ENCODE data around the gene MACROD2. TPM values are rescaled to one million over a fixed set of nuclear protein-coding genes. Genes with fewer than 3 reads are reported as not detected.
"Not testable (repeated sequence)": the region's sequence is repeated elsewhere in the genome, so short reads cannot be mapped to it uniquely, and the experiment has no call there.

MACROD2 gene
- total RNA-seq = 47.7 TPM

DNA sequence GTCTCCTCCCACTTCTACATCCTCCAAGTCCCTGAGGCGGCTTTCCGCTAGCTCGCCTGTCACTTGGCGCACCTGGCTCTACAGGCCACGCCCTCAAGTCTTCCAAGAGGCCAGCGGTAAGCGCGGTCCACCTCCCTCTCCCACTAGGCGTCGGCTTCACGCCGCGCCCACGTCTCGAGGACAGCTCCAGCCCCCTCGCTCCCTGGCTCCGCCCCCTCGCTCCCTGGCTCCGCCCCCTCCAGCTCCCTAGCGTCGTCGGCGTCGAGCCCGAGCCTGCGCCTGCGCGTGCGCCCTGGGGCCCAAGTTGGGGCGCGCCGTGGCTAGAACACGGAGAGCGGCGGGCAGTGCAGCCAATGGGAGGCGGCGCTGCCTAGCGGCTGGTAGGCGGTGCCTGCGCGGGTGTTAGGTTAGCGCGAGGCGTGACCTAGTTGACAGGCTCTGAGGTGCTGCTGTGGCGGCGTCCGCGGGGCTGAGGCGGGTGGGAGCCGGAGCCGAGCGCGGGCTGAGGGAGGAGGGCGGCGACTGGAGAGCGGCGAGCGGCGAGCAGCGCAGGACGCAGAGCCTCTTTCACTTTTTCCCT lies at the start of gene MACROD2:
Gene MACROD2 (plus strand): TSS at position 431 of the 580 bp plus-strand sequence.
- no peak for FAIRE-seq

DNA sequence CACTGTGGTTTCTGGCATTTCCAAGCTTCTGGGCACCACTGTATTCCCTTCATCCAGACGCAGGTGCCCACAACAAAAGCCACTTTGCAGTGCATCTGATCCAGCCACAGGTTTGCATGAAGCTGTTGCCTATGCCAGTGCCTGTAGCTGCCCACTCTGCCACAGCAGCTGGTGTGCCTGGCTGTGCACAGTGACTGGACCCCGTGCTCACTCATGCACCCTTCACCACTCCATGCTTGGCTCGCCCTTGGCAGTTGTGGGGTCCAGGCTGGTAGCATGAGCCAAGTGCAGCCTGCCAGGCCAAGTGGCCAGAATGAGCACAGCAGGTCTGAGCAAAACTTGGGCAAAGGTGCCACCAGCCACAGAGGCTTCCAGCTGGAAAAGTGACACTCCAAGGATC lies 47.6 kb upstream of the MACROD2 start:
- FAIRE-seq = no peak
- DNase-seq (ENCODE audit: low spot score in 2 of 2) = no peak

More for the DNA sequence above, at the start of gene MACROD2:
- DNase-seq (ENCODE audit: low spot score in 2 of 2) = peak; percentile 89 to 90

DNA sequence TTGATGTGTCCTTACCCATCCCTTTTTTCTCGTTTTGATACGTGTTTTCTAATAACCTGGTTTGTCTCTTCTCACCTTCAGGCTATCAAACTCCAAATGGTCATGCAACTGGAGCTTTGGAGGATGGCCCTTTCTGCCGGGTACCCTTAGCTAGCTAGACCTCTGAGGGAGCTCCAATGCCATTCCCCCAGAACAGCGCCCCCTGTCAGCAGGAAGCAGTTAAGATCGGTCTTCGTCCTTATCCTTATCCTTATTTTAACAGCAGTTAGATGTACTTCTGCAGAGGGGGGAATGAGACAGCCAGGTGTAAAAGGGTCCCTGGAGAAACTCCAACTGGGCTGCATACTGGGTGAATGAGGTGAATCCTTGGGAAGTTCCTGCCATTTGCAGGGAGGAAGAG lies 42.1 kb upstream of the MACROD2 start:
- DNase-seq (ENCODE audit: low spot score in 2 of 2) = no peak
- no peak for FAIRE-seq

DNA sequence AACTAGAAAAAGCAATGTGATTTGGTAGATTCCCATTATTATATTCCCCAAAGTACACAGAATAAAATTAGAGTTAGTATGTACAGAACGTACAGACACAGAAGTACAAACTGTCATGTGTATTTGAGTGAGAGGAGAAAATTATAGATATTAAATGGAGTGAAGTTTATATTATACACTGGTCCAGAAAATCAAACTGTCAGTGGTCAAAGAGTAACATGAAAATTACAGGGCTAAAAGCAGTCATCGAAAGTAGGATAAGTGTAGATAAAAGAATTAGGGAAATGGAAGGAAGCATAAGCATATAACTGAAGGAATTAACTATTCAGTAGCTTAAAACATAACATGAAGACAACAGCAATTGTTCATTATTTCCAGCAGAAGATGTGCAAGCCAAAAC lies 35.2 kb upstream of the MACROD2 start:
- FAIRE-seq (no peak), DNase-seq (ENCODE audit: low spot score in 2 of 2) (no peak)

DNA sequence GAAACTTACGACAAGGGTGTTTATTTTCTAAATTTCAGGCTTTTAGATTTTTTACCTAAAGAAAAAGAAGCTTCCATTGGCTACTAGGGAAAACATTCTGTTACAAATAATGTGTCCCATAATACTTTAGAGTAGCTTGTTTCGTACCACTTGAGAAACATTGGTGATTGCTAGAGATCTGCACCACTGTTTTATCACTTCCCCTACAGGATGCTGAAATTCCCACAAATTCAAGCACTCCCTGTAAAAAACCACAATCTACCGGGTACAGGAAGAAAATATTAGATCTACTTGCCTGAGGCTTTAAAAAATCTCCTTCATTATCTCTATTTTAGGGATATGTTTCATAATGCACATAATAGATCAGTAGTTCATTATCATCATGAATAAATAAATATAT lies 34.8 kb upstream of the MACROD2 start:
- DNase-seq (ENCODE audit: low spot score in 2 of 2) (no peak), FAIRE-seq (no peak)

DNA sequence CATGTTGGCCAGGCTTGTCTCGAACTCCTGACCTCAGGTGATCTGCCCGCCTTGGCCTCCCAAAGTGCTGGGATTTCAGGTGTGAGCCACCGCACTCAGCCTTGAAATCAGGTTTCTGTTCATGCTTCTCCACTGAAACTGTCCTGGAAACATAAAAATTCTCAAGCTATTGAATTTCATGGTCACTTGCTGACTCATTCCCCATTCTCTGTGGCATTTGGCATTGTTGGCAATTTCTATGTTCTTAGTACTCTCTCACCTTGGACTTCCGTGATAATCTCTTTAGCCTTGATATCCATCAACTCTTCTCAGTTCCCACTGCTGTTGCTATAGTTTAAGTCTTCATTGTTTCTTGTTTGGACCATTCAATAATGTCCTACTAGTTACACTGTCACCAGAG lies 11.1 kb upstream of the MACROD2 start:
- DNase-seq (ENCODE audit: low spot score in 2 of 2) (no peak), FAIRE-seq (no peak)

DNA sequence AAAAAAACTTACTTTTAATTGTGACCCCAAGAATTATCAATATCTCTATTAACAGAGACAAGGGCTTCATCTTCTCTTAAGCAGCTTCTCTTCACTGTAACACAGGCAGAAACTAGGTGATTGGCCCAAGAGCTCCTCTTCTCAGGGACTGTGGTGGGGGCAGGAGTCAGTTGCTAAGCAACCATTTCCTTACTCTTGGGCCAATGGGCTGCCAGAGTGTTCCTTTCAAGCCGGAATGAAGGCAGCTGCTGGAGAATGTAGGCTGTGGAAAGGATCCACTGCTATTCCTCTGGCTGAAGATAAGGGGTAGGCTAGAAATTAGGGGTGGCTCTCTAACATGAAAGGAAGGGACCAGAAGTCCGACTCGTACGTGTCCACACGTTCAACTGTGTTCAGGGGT lies 4.9 kb upstream of the MACROD2 start, which contains the start of gene SEL1L2:
Gene SEL1L2 (minus strand): TSS at position 150 of the 400 bp plus-strand sequence. CDS start 80 bp downstream, at position 70.
- DNase-seq (ENCODE audit: low spot score in 2 of 2) (no peak), FAIRE-seq (no peak)

DNA sequence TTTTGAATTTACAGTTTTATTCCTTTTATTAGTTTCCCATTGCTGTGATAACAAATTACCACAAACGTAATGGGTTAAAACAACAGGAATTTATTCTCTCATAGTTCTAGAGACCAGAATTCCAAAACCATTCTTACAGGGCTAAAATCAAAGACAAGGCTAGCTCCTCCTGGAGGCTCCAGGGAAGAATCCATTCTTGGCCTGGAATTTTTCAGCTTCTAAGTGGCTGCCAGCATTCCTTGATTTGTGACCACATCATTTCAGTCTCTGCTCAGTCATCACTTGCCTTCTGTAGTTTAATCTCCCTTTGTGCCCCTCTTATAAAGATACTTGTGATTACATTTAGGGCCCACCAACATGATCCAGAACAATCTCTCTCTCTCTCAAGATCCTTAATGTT lies 4.0 kb upstream of the MACROD2 start:
- DNase-seq (ENCODE audit: low spot score in 2 of 2) (no peak), FAIRE-seq (no peak)

DNA sequence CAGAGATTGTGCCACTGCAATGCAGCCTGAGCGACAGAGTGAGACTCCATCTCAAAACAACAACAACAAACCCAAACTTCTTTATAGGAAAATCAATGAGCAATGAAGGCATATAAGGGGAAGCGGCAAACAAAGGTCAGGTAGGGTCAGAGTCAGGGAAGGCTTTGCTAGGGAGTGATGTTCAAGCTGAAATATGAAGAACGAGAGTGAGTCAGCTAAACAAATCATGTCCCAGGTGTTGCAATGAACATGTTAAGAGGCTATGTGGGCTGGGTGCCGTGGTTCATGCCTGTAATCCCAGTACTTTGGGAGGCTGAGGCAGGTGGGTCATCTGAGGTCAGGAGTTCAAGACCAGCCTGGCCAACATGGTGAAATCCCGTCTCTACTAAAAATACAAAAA lies 3.4 kb upstream of the MACROD2 start:
- DNase-seq (ENCODE audit: low spot score in 2 of 2); FAIRE-seq: not testable (repeated sequence)

DNA sequence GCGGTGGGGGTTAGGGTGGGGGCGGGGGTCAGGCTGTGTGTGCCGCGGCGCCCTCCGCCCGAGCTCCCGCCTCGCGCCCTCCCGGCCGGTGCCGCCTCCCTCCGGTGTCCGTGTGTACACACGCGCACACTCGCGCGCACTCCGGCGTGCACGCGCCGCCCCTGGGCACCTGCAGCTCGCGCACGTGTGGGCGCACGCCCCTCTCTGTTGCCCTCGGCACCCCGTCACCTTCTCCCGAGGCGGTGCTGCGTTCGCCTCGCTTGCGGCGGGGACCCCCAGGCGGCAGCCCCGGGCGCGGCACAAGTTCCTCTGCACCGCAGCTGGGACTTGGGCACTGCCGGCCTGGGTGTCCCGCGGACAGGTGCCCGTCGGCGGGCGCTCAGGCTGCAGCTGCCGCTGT lies 525 bp downstream of the MACROD2 start:
- FAIRE-seq = no peak
- peak; percentile 38 to 54 for DNase-seq (ENCODE audit: low spot score in 2 of 2)

DNA sequence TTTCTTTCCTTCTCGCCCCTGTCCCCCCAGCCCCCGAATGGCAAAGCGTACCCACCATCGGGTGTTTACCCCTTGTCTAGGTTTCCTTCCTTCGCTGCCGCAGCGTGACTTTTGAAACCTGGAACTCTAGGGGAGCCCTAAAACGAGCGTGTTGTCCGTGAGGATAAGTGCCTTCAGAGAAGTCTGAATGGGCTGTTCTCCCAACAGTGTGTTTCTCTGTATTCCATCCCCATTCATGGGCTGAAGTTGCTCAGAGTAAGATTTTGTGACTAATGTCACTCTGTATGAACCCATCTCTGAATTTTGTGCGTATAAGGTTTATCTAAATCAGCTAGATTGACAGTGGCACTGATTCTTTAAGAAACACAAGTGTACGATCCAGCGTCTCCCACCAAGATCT lies 949 bp downstream of the MACROD2 start:
- DNase-seq (ENCODE audit: low spot score in 2 of 2) (peak in 1 of 2 donors; percentile 19), FAIRE-seq (no peak)

DNA sequence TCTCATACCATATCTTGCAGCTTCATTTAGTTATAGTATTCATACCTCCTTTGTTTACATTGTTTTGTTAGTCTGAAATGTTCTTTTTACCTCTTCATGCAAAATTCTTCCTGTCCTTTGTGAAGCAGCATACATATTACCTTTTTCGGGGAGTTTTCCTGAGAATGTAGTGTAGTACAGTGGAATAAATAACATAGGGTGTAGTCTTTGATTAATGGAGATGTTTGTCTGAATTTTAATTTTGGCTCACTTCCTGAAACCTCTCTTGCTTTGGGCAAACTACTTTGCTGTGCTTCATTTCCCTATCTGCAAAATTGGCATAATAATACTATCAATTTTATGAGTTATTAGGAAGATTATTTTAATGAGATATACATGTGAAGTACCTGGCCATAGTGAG lies 5.6 kb downstream of the MACROD2 start:
- no peak for FAIRE-seq
- DNase-seq (ENCODE audit: low spot score in 2 of 2) = no peak

DNA sequence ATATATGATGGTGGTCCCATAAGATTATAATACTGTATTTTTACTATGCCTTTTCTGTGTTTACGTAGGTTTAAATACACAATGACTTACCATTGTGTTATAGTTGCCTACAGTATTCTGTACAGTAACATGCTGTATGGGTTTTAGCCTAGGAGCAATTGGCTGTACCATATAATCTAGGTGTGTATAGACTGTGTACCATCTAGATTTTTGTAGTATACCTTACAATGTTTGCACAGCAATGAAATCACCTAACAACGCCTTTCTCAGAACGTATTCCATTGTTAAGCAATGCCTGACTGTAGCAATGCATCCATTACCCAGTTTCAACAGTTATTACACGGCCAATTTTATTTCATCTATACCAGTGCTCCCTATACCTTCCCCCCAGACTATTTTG lies 10.7 kb downstream of the MACROD2 start:
- FAIRE-seq (no peak), DNase-seq (ENCODE audit: low spot score in 2 of 2) (no peak)

DNA sequence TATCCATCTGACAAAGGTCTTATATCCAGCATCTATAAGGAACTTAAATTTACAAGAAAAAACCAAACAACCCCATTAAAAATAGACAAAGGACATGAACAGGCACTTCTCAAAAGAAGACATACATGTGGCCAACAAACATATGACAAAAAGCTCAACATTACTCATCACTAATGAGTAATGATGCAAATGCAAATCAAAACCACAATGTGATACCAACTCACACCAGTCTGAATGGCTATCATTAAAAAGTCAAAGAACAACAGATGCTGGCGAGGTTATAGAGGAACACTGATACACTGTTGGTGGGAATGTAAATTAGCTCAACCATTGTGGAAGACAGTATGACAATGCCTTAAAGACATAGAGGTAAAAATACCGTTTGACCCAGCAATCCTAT lies 13.9 kb downstream of the MACROD2 start:
- FAIRE-seq (no peak), DNase-seq (ENCODE audit: low spot score in 2 of 2) (no peak)

DNA sequence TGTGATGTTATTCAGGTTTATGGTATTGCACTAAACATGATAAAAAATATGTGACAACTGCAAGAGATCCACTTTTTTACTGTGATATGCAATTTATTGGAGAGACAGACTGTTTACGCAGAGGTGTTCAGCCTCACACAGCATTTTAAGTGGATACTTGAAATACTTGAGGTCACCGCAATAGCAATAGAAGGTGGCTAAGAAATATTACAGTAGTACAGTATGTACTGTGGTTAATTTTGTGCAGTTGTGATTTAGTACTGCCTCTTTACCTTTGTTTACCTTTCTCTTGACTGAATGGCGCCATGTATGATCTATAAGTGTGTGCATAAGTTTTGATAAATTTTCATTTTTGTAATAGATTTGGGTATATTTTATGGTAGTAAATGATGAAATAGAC lies 17.4 kb downstream of the MACROD2 start:
- FAIRE-seq (no peak), DNase-seq (ENCODE audit: low spot score in 2 of 2) (no peak)

DNA sequence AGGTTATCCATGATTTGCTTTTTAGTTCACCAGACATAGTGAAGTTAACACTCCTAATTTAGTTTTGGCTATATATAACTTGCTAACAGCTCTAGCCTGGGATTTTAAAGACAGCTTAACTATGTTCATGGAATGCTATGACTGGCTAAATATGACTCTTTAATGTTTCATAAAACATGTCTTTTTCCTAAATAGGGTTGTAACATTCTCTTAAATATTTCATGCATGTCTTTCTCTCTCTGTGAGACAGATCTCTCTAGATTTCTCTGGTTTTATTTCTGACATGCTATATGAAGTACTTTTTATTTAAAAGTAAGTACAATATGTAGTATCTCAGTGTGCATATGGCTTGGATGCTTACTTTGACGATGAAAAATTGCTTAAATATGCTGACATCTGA lies 35.7 kb downstream of the MACROD2 start:
- FAIRE-seq (no peak), DNase-seq (ENCODE audit: low spot score in 2 of 2) (no peak)

DNA sequence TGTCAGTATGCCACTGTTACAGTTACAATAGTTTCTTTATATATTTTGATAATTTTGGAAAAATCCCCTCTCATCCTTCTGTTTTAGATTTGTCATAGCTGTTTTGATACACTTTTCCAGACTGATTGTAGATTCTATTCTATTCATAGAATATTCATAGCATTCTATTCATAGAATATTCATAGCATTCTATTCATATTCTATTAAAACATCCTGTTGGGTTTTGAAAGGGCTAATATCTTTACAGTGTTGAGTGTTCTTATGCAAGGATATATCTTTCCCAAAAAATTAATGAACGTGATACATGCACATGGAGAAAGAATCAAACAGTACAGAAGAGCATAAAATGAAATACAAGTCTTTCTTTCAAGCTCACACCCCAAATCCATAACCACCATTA lies 38.0 kb downstream of the MACROD2 start:
- DNase-seq (ENCODE audit: low spot score in 2 of 2) = no peak
- FAIRE-seq = no peak

DNA sequence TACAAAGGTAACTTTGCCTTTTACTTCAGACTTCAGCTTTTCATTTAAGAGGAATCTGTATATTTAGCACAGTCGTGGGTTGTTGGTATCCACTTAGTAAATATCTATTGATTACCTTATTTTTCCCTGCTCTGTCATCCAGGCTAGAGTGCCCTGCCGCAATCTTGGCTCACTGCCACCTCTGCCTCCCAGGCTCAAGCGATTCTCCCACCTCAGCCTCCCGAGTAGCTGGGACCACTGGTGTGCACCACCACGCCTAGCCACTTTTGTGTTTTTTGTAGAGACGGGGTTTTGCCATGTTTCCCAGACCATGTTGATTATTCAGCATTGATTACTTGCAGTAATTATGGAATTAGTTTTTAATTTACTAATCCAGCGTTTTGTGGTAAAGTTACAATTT lies 41.3 kb downstream of the MACROD2 start:
- no peak for FAIRE-seq
- DNase-seq (ENCODE audit: low spot score in 2 of 2) = no peak

DNA sequence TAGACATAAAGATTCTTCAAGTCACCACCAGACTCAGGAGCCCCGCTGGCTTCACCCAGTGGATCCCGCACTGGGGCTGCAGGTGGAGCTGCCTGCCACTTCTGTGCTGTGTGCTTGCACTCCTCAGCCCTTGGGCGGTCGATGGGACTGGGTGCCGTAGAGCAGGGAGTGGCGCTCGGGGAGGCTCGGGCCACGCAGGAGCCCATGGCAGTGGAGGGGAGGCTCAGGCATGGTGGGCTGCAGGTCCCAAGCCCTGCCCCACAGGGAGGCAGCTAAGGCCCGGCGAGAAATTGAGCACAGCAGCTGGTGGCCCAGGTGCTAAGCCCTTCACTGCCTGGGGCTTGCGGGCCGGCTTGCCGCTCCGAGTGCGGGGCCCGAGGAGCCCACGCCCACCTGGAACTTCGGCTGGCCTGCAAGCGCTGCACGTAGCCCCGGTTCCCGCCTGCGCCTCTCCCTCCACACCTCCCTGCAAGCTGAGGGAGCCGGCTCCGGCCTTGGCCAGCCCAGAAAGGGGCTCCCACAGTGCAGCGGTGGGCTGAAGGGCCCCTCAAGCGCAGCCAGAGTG lies 49.5 kb downstream of the MACROD2 start:
- not testable (repeated sequence) for FAIRE-seq; DNase-seq (ENCODE audit: low spot score in 2 of 2)

DNA sequence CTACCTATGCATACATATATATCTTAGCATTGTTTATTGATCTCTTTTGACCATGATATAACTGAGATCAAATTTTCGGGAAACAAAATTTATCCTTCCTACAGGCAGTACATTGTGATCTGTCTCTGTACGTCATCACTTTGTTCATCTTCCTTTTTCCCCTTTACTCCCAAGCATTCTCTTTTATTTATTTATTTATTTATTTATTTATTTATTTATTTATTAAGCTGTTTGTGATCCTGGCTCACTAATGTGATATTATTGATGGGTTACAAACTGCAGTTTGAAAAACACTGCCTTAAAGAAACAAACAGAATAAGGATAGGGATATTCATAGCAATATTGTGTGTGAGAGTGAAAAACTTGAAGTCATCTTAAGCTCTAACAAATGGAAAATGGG lies 51.2 kb downstream of the MACROD2 start:
- no peak for FAIRE-seq

DNA sequence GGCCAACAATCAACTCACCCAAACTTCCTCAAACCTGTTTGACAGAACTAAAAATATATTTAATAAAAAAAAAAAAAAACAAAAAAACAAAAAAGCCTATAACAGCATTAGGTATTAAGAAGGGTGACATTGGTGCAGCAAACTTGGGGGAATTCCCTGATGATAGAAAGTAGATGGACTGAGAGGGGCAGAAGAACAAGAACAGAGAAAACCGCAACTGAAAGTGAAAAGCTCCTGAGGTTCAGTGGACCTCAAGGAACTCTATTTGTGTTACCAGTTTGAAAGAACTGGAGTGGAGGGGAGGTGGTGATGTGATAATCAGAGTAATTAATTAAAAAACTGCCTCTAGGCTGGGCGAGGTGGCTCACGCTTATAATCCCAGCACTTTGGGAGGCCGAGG lies 53.8 kb downstream of the MACROD2 start:
- FAIRE-seq = no peak

More for the DNA sequence above, 51.2 kb downstream of the MACROD2 start:
- no peak for DNase-seq (ENCODE audit: low spot score in 2 of 2)

DNA sequence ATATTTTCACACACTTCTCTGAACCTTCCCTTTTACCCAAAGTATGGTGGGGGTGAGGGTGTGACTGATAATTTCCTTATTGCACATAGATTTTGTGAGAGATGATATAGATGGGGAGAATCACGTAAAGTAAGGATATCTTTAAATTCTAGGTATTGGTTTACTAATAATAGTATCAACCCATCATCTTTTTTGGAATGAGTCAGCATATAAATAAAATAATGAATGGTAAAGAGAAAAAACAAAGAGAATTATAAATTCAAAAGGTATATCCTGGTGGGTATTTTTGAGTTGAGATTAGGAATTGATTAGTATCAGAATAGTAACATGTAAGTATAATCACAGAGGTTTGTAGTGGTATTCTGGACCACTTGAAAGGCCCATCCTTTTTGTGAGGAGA lies 56.1 kb downstream of the MACROD2 start:
- DNase-seq (ENCODE audit: low spot score in 2 of 2) (no peak), FAIRE-seq (no peak)

More for the DNA sequence above, 53.8 kb downstream of the MACROD2 start:
- no peak for DNase-seq (ENCODE audit: low spot score in 2 of 2)
